GM19452 (cell line): ENCODE measurements around the gene E2F3.

Experiments used
- ATAC-seq: cut with Tn5 transposase; IDR thresholded peaks from one replicate; pipeline ENCODE4 v1.9.1; 2021; ENCODE audit not compliant: unreplicated experiment

E2F3 gene

DNA sequence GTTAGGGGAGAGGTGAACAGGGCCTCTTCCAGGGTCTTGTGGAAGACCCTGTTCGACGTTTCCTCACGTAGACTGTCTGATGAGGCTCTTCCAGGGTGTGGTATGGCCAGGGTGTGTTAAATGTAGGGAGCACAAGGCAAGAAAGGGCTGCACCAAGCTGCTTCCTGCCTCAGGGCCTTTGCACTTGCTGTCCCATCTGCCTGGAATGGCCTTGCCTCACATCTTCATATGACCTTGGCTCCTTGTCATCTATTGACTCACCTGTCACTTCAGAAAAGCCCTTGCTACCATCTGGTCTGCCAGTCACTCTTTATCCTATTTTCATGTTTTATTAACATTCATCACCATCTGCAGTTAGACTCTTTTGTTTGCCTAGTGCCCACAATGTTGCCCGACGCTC, 31.0 kb downstream of the E2F3 start:
- no peak for ATAC-seq

DNA sequence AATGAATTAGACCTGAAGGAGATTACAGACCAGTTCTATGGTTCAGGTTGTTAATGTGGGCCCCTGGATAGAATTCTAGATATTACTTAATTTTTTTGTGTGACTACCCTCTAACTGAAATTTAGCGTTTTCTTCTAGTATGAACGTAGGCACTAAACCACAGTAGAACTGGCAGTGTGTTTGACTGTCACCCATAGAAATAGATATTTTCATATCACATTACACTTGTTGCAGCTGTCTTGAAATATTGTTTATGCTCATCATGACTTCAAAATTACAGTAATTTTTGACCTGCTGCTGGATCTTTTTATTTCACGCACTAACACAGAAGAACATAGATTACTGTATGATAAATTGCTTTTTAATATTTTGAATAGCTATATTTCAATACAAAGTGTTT, 31.6 kb downstream of the E2F3 start:
- no peak for ATAC-seq

DNA sequence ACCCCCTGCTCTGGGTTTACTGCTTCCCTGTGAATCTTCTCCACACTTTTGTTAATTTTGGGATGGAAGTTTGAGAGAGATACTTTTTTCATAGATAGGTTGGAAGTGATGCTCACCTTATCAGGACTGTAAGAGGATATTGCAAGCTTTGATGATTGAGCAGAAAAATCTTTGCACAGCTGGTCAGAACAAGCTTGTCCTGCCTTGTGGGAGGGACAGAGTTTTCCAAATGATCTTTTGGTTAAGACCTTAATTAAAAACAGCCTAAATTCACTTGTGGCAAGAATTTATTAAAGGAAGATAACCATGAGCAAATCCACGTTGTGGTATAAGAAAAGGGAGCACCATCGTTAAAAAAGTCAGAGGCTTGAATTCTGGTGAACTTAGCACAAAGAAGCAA, 32.2 kb downstream of the E2F3 start:
- no peak for ATAC-seq

DNA sequence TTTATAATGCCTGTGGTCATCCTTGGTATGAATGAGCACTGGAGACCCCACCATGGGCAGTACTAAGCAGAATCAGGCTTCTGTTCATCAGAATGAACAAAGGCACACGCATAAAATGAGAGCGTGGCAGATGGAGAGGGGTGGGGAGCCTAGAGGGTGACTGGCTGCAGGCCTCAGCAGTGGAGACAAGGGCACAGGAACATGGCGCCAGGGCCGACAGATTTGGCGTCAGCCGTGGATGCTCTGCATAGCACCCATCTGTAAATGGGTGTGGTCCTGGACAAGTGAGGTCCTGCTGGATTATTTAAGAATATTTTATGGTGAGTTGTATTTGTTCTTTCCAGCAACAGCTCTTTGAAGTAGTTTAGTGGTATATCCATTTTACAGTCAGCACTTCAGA, 33.1 kb downstream of the E2F3 start:
- ATAC-seq: no peak

DNA sequence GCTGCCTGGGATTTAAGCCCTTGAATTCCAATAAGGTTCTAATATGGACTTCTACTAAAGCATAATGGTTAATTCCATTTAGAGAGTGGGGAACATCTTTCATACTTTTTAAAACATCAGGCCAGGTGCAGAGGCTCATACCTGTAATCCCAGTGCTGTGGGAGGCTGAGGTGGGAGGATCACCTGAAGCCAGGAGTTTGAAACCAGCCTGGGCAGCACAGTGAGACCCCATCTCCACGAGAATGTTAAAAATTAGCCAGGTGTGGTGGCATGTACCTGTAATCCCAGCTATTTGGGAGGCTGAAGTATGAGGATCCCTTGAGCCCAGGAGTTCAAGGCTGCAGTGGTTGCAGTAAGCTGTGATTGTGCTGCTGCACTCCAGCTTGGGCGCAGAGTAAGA, 35.0 kb downstream of the E2F3 start:
- no peak for ATAC-seq

DNA sequence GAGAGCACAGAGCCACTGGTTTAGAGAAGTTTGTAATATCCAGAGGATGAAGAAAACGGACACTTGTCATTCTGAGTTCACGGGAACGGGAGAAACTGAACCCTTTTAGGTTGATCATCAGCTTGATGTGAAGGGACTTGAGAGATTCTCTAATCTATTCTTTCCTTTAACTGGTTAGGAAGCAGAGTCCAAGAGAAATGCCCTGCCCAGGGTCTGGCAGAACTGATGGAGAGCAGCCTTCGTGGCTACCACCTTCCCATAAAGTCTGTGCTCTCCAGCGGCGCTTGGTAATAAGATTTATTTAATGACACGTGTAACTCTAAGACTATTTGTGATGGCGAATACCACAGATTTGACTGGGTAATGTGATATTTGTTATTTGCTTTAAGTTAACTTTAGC, 36.0 kb downstream of the E2F3 start:
- no peak for ATAC-seq

DNA sequence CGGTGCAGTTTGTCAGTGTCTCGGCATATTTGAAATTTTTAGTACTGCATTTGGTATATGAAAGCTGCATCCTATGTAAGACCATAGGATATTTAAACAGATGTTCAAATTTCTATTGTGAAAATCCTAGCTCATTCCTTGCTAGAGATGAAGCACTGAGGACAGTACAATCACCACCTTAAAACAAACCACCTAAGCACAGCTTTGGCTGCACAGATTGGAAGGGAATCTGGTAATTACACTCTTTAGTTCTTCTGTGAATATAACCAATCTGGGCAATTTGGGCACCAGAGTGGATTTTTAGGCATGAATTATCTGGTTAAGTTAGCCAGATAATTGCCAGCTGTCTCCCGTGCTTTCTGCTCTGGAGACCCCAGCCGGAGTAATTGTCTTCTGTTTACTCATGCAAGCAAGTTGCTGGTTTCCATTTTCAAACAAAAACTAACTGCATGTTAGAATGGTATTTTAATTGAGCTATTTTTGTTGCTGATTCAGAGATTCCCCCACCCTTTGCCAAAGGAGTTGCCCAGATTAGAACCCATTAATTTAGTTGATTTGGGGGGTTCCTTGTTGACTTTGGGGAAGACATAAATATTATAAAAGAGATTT, 36.9 kb downstream of the E2F3 start:
- no peak for ATAC-seq

DNA sequence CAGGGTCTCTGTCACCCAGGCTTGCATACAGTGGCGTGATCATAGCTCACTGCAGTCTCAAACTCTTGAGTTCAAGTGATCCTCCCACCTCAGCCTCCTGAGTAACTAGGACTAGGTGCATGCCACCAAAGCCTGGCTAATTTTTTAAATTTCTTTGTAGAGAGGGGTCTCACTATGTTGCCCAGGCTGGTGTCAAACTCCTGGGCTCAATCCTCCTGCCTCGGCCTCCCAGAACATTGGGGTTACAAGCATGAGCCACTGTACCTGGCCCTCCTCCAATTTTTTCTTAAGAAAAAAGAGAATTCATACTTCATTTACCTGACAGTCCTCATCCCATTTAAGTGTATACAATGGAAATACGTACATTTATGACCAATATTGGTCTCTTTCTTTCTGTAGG, 37.9 kb downstream of the E2F3 start:
- ATAC-seq: no peak

DNA sequence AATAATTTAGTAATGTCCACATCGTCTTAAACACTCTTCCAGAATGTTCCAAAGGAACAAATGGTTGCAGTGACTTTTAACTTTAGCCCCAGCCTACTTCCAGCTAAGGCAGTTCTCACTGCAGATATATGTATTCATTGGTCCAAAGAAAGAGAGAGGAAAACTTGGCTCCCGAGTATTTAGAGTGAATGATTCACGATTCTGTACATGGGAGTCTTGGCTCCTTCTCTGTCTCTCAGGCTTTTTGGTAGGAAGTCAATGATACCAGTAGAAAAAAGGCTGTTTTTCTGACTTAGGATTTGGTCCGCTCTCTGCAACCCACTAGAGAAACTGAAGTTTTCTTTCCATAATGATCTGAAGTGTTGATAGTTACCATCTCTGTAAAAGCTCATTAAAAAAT, 38.6 kb downstream of the E2F3 start:
- no peak for ATAC-seq

DNA sequence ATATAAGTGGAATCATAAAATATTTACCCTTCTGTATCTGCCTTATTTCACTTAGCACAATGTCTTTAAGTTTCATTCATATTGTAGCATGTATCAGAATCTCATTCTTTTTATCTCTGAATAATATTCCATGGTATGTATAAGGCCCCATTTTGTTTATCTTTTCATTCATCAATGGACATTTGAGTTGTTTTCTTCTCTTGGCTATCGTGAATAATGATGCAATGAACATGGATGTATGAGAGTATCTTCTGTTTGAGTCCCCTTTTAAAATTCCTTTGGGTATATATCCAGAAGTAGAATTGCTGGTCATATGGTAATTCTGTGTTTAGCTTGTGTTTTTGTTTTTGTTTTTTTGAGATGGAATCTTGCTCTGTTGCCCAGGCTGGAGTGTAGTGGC, 39.6 kb downstream of the E2F3 start:
- no peak for ATAC-seq

DNA sequence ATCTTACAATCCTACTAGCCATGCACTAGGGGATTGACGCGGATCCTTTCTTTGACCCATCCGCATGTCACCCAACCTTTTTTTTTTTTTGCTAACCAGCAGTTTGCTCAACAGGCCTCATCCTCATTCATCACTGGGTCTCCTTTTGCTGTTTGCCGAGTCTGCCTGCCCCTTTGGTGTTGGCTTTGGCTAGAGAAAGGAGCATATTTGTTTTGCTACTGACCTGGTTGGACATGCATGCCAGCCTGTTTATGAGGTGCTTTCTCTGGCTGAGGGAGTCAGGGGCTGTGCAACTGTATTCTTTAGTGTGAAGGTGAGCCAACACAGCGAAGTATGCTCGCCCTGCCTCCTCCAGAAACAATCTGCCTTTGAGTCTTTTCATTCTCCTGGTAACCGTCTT, 40.2 kb downstream of the E2F3 start:
- no peak for ATAC-seq

DNA sequence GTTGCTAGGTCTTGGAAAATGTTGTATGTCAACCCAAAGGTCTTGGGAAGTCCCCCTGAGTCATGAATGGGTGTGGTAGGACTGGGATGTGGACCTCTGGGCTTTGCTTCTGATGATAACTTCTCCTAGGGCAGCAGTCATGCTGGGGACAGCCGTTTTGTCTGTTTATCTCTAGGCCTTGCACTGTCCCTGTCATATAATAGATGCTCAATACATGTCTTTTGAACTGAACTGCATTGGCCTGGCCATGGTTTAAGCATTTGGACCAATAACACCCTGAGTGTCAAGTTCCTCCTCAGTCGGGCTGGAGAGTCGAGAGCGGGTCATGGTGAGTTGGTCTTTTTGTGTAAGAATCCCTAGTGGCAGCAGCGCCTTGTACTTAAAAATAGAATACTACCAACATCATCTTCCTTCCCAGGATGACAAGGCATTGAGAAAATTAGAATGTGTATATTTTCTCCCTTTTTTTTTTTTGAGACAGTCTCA, 43.1 kb downstream of the E2F3 start:
- no peak for ATAC-seq

DNA sequence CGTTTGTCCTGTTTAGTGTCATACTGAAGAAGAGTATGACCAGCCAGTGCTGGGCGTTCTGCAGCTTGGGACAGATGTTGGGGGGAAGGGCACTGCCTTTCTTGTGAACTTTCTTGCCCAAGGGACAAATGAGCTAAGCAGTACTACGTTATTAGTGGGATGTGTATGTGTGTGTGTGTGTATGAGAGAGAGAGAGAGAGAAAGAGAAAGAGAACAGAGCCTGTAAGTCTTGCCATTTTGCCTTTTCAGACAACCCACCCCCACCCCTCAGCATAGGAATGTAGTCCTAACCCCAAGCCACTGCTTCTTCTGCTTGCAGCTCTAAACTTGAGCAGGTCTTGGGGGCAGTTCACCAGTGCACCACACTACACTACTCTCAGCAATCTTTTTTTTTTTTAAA, 45.5 kb downstream of the E2F3 start:
- no peak for ATAC-seq

DNA sequence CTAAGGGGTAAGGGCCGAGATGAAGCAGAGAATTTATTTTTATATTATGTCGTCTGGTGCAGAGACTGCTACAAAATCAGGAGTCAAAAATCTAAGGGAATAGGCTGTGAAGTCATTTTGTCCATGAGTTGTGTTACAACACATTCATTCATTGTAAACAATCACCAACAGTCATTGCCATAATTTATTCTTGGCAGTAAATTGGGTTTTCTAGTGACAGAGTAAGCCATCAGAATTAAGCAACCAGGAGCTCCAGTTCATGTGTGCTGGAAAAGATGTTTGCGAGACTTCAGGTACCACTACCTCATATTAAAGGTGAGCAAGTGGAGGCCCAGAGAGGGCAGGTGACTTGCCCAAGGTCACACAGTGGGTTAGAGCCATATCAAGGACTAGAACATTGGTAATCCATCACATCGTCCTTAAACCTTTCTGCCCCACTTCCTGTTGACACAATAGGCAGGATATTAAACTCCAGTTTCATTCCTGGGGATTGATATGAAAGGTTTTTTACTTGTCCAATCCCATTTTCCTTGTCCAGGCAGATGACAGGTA, 46.0 kb downstream of the E2F3 start:
- no peak for ATAC-seq

DNA sequence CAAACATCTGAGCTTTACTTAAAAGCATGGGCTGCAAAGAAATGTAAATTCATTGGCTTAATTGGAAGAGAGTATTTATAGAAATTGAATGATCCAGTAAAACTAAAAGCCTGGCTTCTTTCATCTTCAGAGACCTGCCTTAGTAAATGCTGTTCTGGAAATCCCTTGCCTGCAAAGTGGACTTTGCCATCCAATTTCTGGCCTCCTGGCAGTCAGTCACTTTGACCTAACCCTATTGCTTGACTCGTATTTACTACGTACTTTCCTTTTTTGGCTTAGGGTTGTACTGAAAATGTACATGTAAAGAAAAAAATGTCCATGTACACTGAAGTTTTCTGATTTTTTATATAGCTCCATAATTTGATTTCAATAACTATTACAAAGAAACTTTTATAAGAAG, 47.1 kb downstream of the E2F3 start:
- ATAC-seq: no peak

DNA sequence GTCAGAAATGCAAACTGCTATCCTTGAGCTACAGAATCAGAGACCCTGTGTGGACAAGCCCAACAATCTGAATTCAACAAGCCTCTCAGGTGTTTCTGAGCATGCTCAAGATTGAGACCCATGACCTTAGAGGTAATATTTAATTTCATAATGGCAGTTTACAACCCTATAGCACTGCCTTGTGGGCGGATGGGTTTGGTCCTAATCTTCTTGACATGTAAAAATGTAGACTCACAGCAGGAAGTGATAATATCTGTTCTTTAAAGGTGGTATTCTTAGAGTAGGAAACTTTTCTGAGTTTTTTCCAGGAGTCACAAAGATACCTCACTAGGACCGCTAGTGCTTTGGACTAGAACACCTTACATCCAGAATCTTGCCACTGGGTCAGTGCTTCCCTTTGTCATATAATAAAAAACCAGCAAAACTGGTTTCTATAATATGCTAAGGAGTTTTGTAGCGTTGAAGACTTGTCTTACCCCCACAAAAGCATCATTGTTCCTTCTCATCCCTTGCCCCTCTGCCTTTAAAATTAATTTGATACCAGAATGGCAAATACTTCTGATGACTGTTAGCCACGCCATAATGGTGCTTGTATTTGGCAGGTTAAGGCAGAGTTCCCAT, 52.6 kb downstream of the E2F3 start:
- ATAC-seq: no peak

DNA sequence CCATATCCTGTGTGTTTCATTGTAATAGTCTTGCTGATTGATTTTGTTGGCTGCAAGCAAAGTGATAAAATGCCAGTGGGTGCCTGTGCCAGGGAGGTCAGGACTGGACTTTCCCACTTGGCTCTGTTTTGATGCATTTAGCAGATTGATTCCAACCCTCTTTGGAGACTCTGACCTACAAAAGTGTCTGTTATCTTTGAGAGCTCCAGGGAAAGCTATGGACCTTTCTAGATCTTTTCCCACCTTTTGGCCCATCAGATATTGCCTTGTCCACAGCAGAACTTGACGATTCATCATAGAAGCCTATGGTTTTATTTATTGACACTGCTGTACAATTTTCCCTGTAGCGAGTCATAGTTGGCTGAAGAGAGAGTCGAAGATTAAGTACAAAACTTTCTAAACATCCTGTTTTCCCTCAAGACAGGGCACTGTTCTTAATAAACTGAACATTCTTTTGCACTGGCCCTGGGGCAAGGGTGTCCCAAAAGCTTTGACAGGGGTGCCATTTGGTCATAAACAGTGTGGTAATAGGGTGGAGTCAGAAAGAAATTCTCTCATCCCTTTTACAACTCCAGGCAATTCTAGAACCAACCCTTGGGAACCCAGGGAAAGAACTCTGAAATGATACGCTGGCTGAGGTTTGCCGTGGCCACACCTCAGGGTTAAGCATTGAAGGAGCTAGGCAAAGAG, 53.7 kb downstream of the E2F3 start:
- no peak for ATAC-seq

DNA sequence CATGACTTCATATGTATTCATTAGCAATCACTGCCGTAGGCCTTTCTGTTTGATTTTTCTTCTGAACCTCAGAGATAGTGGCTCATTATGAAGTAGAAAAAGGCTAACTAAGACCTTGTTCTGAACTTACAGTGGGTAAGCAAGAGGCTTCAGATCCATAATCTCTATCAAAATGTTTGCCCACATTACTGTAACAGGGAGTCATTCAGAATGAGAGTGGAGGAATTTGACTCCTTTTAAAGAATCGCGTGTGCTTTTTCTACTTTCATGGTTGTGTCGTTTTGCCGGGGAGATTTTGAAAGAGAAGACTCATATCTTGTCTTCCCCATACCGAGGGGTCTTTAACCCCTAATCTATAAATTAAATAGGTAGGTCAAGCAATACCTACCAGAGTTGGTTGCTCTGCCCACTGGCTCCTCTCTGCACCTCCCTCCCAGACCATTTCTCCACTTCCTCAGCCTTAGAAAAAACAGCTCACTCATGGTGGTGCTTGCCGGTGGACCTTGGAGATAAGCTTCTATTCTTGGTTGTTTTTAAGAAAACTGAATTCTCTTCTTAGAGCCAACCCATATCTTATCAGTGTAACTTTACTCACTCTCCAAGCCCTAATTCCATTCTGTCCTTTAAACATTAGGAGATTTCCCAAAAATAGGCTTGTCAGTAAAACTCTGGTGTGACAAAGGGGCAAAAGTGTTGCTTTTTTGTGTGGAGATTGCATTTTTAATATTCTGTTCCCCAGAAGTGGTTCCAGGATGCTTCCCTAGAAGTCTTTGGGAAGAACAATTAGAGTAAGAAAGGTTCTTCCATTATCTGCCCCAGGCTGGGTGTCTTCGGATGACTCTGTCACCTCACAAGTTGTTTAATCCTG, 56.6 kb downstream of the E2F3 start:
- ATAC-seq: no peak

DNA sequence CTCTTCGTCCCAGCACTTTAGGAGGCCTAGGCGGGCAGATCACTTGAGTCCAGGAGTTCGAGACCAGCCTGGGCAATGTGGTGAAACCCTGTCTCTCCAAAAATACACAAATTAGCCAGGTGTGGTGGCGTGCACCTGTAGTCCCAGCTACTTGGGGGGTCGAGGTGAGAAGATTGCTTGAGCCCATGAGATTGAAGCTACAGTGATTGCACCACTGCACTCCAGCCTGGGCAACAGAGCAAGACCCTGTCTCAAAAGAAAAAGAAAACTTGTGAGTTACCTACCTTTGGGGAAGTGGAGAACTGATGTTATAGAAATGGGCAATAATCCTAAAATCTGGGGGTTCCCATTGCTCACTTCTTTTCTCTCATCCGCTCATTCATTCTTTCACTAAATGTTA, 58.0 kb downstream of the E2F3 start:
- ATAC-seq: no peak

DNA sequence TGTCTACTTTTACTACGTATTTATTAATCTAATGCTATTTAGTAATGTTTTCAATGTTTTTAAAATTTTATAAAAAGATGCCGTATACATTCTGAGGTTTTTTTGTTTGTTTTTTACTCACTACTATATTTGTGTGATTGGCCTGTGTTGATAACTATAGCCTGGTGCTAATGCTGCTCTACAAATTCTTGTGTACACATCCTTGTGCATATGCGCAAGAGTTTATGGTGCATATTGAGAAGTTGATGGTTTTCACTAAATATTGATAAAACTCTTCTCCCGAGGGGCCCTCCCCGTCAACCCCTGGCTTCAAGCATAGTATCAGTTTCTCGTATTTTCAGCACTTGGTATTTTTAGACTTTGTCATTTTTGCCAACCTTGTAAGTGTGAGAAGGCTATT, 59.9 kb downstream of the E2F3 start:
- ATAC-seq: no peak

DNA sequence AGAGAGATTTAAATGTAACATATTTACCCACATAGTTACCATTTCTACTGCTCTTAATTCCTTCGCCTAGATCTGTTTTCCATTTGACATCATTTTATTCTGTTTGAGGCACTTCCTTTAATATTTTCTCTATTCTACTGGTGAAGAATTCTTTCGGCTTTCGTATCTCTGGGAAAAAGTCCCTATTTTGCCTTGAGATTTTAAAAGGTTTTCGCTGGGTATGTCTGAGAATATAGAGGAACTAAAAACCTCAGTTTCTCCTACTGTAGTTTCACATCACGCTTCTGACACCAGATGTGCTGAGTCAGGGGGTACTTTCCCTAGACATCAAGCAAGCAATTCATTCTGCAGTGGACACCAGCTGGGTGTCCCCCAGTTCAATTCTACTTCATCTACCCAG, 61.7 kb downstream of the E2F3 start:
- peak; percentile 68 for ATAC-seq
